Vagina (tissue), 2 donors: ENCODE data around the gene MECP2.

Experiments
- CTCF ChIP-seq, 3 experiments: fragments of 450-650 bp in 2 of 3; fragments of 200-600 bp in 1 of 3; sonication (generic) in 1 of 3; IDR thresholded peaks; one replicate each; pipeline ENCODE4 v1.5.1; 2017 to 2019; ENCODE audit warnings: antibody characterized with exemption in 3 of 3, mild to moderate bottlenecking in 2 of 3, moderate library complexity in 2 of 3
- POLR2A ChIP-seq, 2 donors: fragments of 450-650 bp; IDR thresholded peaks; one replicate each; pipeline ENCODE4 v1.6.1; 2017; ENCODE audit warnings: antibody characterized with exemption in 2 of 2, mild to moderate bottlenecking in 2 of 2, moderate library complexity in 2 of 2
- POLR2AphosphoS5 ChIP-seq, 2 donors: sonication (generic); formaldehyde crosslinking; IDR thresholded peaks; one replicate each; pipeline ENCODE4 v1.9.0; 2017; ENCODE audit warnings: antibody characterized with exemption in 2 of 2, mild to moderate bottlenecking in 2 of 2, low read depth in 1 of 2; ENCODE audit not compliant: insufficient read depth in 1 of 2

- no peak for TF ChIP-seq POLR2A (IDR thresholded peaks at IDR 0.05)
- no peak for TF ChIP-seq CTCF (IDR thresholded peaks at IDR 0.05)
- TF ChIP-seq POLR2AphosphoS5 (IDR thresholded peaks at IDR 0.05; ENCODE audit: insufficient read depth in 1 of 2, low read depth in 1 of 2) = no peak
Measured at GRCh38 chrX:154029439-154029838, 68.1 kb downstream of the MECP2 start.
